Spleen (tissue), 7 donors: ENCODE results near the gene CPNE1.
"Not testable (repeated sequence)": the region's sequence is repeated elsewhere in the genome, so short reads cannot be mapped to it uniquely, and the experiment has no call there.

Source experiments
- CTCF ChIP-seq, 11 experiments: fragments of 200-600 bp in 7 of 11; fragments of 450-650 bp in 4 of 11; sonication (generic) in 4 of 11; IDR thresholded peaks in 8 of 11; conservative IDR thresholded peaks in 3 of 11; 1 replicate in 7 of 11; 2 replicates in 4 of 11; pipeline versions ENCODE4 v1.4.0 to v1.8.0; 2016 to 2021; ENCODE audit warnings: antibody characterized with exemption in 11 of 11, inconsistent platforms in 4 of 11, mild to moderate bottlenecking in 1 of 11
- POLR2A ChIP-seq, 3 donors: fragments of 450-650 bp; IDR thresholded peaks; one replicate each; pipeline ENCODE4 v1.5.1; 2017; ENCODE audit warnings: antibody characterized with exemption in 3 of 3, mild to moderate bottlenecking in 1 of 3
- donor health status: DM: no; HTN: no; CAD: no; lungs with moderate emphysema.
- donor health status: DM: no; HTN: no; CAD: no.
- donor health status: DM: no; HTN: no; CAD: no.

DNA sequence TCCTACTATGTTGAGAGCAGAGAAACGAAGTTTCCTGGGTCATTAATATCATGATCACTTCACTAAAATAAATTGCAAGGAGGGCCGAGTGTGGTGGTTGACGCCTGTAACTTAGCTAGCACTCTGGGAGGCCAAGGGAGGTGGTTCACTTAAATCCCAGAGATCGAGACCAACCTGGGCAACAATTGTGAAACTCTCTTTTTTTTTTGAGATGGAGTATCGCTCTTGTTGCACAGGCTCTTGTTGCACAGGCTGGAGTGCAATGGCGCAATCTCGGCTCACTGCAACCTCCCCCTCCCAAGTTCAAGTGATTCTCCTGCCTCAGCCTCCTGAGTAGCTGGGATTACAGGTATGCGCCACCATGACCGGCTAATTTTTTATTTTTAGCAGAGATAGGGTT, 48.4 kb upstream of the CPNE1 start:
- TF ChIP-seq POLR2A (IDR thresholded peaks at IDR 0.05); CTCF (IDR thresholded peaks at IDR 0.05 in 8 of 11, conservative IDR thresholded peaks at IDR 0.05 in 3 of 11): not testable (repeated sequence)
